Right atrium auricular region (tissue), 2 donors: ENCODE results near the gene TSNAXIP1. TPM values are rescaled to one million over a fixed set of nuclear protein-coding genes. Genes with fewer than 3 reads are reported as not detected.

Experiments used
- DNase-seq: peaks from one replicate; pipeline ENCODE4 v3.0.0-alpha.2; 2019; ENCODE audit warnings: low spot score
- H3K27ac ChIP-seq, 2 donors: fragments of 200-600 bp; sonication (generic); 1 replicate in 1 of 2; 2 replicates in 1 of 2; pipeline ENCODE4 v1.5.1; 2016 to 2019
- H3K27me3 ChIP-seq, 2 donors: fragments of 200-600 bp; sonication (generic); one replicate each; pipeline versions ENCODE4 v1.5.1 to v1.6.0; 2017 to 2019
- H3K36me3 ChIP-seq: fragments of 200-600 bp; sonication (generic); one replicate; pipeline ENCODE4 v1.5.1; 2016
- H3K4me1 ChIP-seq, 2 donors: fragments of 200-600 bp; sonication (generic); one replicate each; pipeline versions ENCODE4 v1.5.1 to v1.6.0; 2017 to 2019
- H3K4me3 ChIP-seq, 2 donors: fragments of 200-600 bp; sonication (generic); 1 replicate in 1 of 2; 2 replicates in 1 of 2; pipeline ENCODE4 v1.5.1; 2017 to 2019; ENCODE audit warnings: mild to moderate bottlenecking in 1 of 2, moderate library complexity in 1 of 2
- H3K9me3 ChIP-seq, 2 donors: fragments of 200-600 bp; sonication (generic); one replicate each; pipeline ENCODE4 v1.5.1; 2019
- CTCF ChIP-seq, 2 donors: fragments of 200-600 bp; sonication (generic); IDR thresholded peaks; one replicate each; pipeline ENCODE4 v1.5.1; 2019; ENCODE audit warnings: antibody characterized with exemption in 2 of 2
- total RNA-seq, 2 donors: library from RNA; depleted of rRNA; stranded (reverse); fragments of >200 nt; gene quantifications; one replicate each; pipeline ENCODE4 v1.1.0, GENCODE V29; 2016

TSNAXIP1 gene
- total RNA-seq, 2 donors from 2014 or later, result 0.55 TPM; not detected in 1

DNA sequence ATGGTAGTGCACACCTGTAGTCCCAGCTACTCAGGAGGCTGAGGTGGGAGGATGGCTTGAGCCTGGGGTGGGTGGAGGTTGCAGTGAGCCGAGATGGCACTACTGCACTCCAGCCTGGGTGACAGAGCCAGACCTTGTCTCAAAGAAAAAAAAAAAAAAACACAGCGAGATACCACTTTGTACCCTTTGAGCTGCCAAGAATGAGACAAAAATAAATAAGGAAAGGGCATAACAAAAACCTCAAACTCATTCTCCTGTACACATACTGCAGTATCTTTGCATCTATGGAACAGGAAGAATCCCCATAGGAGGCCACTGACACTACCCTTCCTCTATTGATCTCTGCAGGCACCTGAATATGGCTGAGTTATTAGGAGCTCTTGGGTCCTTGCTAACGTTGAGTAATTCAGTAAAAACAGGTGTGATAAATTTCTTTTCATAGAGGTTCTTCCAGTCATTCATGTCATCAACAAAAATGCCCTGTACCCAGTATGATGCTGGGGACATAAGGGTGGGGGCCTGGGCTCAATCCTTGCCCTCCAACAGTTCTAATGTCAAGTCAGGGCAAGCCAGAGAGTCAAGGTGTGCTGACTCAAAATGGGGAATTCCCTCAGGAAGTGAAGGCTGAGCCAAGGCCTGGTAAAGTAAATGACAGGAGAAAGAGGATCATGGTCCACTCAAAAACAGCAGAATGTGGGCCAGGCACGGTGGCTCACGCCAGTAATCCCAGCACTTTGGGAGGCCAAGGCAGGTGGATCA is 27.3 kb upstream of the TSNAXIP1 start:
- Histone ChIP-seq H3K4me3 (no peak overlapping the region), H3K4me1 (peaks cover 0 to 9% of the 10 kb centered on the region in 2 donors), H3K27ac (no peak overlapping the region), H3K36me3 (no peaks in the 10 kb centered on the region), H3K27me3 (no peaks in the 10 kb centered on the region), H3K9me3 (no peaks in the 10 kb centered on the region)
- no peak for DNase-seq
- no peak for TF ChIP-seq CTCF (IDR thresholded peaks at IDR 0.05)

- Histone ChIP-seq H3K36me3 (no peaks in the 10 kb centered on the region), H3K27me3 (no peaks in the 10 kb centered on the region), H3K9me3 (no peaks in the 10 kb centered on the region), H3K4me3 (no peak overlapping the region), H3K4me1 (peaks cover 0 to 8% of the 10 kb centered on the region in 2 donors), H3K27ac (no peak overlapping the region)
- DNase-seq, result no peak
- TF ChIP-seq CTCF (IDR thresholded peaks at IDR 0.05), result no peak
These were observed 25.7 kb upstream of the TSNAXIP1 start for GRCh38 chr16:67780847-67781564.

DNA sequence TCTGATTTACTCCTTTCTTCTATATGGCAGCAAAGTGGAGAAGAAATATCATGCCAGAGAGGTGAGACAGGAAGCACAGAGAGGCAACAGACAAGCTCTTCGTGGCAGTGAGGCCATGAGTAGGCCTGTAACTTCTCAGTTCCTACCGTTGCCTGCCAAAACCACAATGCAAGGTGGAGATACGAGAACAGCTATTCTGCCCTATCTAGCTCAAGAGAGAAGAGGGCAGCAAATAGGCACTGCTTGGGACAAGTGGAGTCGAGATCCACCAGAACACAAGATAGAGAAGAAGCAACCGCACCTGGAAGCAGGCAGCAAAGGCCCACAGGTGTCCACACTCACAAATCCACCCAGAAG is 25.1 kb upstream of the TSNAXIP1 start:
- H3K27ac ChIP-seq, result no peak overlapping the region

DNA sequence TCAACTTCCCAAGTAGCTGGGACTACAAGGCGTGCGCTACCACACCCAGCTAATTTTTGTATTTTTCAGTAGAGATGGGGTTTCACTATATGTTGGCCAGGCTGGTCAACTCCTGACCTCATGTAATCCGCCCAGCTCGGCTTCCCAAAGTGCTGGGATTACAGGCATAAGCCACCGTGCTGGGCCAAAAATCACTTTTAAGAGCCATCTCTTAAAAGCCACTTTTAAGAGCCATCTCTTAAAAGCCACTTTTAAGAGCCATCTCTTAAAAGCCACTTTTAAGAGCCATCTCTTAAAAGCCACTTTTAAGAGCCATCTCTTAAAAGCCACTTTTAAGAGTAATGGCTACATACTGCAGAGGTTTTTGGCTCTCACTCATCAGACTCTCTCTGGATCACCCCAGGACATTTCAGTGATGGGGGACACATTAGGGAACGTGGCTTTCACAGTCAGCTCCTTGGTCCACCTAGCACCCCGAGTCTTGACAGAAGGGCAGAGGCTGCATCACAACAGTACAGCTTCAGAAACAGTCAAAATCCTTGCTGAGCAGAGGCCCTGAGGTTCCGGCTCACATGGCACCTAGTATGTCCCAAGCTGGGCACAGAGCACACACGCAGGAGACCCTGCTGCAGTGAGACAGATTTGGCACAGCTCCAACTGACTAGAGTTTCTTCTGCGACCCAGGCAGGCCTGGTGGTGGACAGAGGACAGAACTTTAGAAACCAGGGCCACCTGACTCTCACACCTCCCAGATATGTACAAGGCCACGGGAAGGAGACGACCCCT is 23.9 kb upstream of the TSNAXIP1 start:
- Histone ChIP-seq H3K4me3 (no peak overlapping the region), H3K9me3 (no peaks in the 10 kb centered on the region), H3K4me1 (peaks cover 0 to 8% of the 10 kb centered on the region in 2 donors), H3K27ac (no peak overlapping the region), H3K36me3 (no peaks in the 10 kb centered on the region), H3K27me3 (no peaks in the 10 kb centered on the region)
- no peak for TF ChIP-seq CTCF (IDR thresholded peaks at IDR 0.05)
- DNase-seq, result no peak

More for the DNA sequence above, 25.1 kb upstream of the TSNAXIP1 start:
- no peak for TF ChIP-seq CTCF (IDR thresholded peaks at IDR 0.05)
- H3K4me3 ChIP-seq, result no peak overlapping the region
- H3K4me1 ChIP-seq, result peaks cover 0 to 8% of the 10 kb centered on the region in 2 donors
- no peak for DNase-seq
- H3K27me3 ChIP-seq, result no peaks in the 10 kb centered on the region
- no peaks in the 10 kb centered on the region for H3K9me3 ChIP-seq
- no peaks in the 10 kb centered on the region for H3K36me3 ChIP-seq

DNA sequence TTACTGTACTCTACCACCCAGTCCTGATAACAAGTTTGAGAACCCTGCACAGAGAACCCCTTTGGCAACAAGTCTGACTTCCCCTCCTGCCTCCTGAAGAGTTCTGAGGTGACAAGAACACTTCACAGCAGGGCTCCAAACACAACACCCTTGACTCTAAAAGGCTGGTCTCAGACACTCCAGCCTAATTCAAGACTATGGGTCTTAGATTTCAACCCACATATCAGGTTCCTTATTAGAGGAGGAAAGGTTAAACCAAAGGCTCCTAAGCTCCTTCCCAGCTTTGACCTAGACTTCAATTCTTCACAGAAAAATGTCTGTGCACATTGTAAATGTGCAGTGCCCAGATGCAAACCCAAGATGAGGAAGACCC is 23.4 kb upstream of the TSNAXIP1 start:
- Histone ChIP-seq H3K36me3 (no peaks in the 10 kb centered on the region), H3K27me3 (no peaks in the 10 kb centered on the region), H3K4me1 (peaks cover 0 to 8% of the 10 kb centered on the region in 2 donors), H3K27ac (no peak overlapping the region), H3K9me3 (no peaks in the 10 kb centered on the region), H3K4me3 (no peak overlapping the region)
- no peak for DNase-seq
- no peak for TF ChIP-seq CTCF (IDR thresholded peaks at IDR 0.05)
